Placental pericyte (primary cell): ENCODE measurements around the gene IRS1. TPM values are rescaled to one million over a fixed set of nuclear protein-coding genes. Genes with fewer than 3 reads are reported as not detected.

Source experiments
- total RNA-seq: library from RNA; depleted of rRNA; stranded (reverse); fragments of >200 nt; gene quantifications from 2 replicates; pipeline ENCODE4 v1.2.3, GENCODE V29; 2012

IRS1 gene, protein sequence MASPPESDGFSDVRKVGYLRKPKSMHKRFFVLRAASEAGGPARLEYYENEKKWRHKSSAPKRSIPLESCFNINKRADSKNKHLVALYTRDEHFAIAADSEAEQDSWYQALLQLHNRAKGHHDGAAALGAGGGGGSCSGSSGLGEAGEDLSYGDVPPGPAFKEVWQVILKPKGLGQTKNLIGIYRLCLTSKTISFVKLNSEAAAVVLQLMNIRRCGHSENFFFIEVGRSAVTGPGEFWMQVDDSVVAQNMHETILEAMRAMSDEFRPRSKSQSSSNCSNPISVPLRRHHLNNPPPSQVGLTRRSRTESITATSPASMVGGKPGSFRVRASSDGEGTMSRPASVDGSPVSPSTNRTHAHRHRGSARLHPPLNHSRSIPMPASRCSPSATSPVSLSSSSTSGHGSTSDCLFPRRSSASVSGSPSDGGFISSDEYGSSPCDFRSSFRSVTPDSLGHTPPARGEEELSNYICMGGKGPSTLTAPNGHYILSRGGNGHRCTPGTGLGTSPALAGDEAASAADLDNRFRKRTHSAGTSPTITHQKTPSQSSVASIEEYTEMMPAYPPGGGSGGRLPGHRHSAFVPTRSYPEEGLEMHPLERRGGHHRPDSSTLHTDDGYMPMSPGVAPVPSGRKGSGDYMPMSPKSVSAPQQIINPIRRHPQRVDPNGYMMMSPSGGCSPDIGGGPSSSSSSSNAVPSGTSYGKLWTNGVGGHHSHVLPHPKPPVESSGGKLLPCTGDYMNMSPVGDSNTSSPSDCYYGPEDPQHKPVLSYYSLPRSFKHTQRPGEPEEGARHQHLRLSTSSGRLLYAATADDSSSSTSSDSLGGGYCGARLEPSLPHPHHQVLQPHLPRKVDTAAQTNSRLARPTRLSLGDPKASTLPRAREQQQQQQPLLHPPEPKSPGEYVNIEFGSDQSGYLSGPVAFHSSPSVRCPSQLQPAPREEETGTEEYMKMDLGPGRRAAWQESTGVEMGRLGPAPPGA (N-terminal part only)
- 14.0 and 37.8 TPM in 2 replicates for total RNA-seq

DNA sequence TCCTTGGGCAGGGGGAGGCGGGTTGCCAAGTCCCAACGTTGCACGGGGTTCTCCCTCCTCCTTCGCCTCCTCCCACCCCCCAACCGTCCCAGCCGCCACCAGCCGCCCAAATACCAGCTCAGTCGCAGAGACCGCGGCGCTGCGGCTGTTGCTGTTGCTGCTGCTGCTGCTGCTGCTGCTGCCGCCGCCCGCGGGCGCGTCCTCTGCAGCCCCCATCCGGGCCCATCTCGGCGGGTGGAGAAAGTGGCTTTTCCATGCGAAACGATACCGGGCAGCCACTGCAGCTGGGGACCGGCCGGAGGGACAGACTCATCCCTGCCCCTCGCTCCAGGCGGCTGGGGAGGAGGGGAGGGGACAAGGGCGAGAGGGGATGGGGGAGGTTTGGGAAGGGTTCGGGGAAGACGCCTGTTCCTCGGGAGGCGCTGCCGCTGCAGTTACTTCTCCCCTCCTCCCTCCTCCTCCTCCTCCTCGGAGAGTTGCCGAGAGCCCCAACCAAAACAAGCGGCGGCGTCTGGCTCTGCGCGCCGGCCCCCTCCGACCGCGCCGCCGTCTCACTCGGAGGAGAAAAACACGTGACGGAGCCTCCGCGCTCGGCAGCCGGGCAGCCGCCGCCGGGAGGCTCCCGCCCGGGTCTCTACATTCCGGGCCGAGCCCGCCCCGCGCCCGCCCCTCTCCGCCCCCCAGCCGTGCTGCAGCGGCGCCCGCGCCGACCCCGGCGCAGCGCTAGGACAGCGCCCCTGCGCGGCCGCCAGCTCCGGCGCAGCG, at the start of gene IRS1:
IRS1 (minus strand) TSS at position 610 of the 765 bp plus-strand sequence. CDS start 1,082 bp downstream, outside the sequence.

DNA sequence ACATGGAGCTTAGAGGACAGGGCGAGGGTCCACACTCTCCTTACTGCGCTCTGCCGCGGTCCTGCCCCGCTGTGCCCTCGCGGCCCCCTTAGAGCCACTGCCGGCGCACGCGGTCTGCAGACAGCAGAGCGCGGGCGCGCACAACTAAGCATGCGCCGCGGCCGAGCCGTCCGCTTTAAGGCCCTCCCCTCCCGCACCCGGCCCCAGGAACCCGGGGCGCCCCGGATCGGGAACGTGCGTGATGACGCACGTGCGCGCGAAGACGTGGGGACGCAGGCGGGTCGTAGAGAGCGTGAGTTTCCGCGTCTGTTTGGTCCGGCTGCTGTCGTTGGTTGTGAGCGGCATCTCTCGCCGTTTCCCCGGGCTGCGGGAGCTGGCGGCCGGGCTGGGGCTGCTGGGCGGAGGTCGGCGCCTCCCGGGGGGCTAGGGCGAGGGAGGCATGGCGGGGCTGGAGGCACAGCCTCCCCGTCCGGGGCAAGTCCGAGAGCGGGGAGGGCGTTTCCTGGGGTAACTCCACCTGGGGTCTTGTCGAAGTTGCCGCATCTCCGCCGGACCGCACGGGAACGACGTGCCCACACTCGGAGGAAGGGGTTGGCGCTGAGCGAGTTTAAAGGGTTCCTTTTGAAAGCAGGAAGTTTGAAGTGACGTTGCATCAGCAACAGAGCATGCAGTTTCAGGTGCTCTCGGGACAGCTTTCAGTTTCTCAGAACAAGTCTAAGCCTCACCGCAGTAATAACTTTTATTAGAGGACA, 36.4 kb upstream of the IRS1 start, which contains the start of gene RHBDD1:
RHBDD1 (plus strand) TSS at position 259 of the 752 bp plus-strand sequence. CDS start 28,640 bp downstream, outside the sequence.

Other genes starting within 250 kb of the IRS1 start
- 22.8 and 29.1 TPM in 2 replicates for gene RHBDD1, start 36.2 kb upstream of the IRS1 start, total RNA-seq